ENCODE measurements around the gene NDUFAF8. TPM values are rescaled to one million over a fixed set of nuclear protein-coding genes. Genes with fewer than 3 reads are reported as not detected.

The NDUFAF8 gene
- polyA plus RNA-seq, 1 experiment = 70.8 TPM

GRCh38 chr17:81197831-81198490 is 41.2 kb upstream of the NDUFAF8 start:
- no peak for DNase-seq (ENCODE audit: low read depth)
- TF ChIP-seq, protein P1, sequence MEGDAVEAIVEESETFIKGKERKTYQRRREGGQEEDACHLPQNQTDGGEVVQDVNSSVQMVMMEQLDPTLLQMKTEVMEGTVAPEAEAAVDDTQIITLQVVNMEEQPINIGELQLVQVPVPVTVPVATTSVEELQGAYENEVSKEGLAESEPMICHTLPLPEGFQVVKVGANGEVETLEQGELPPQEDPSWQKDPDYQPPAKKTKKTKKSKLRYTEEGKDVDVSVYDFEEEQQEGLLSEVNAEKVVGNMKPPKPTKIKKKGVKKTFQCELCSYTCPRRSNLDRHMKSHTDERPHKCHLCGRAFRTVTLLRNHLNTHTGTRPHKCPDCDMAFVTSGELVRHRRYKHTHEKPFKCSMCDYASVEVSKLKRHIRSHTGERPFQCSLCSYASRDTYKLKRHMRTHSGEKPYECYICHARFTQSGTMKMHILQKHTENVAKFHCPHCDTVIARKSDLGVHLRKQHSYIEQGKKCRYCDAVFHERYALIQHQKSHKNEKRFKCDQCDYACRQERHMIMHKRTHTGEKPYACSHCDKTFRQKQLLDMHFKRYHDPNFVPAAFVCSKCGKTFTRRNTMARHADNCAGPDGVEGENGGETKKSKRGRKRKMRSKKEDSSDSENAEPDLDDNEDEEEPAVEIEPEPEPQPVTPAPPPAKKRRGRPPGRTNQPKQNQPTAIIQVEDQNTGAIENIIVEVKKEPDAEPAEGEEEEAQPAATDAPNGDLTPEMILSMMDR (IDR thresholded peaks at IDR 0.05; ENCODE audit: insufficient read depth, low read depth, low read length) = no peak
- ChIA-PET POLR2A (no interaction called here), CTCF (interaction anchor here (0.8 to 1.5 kb wide), 3 partner anchors 55 to 226 kb away, joined by 3 to 7 read pairs (median 5); no protein-coding TSS in a partner anchor)
- Histone ChIP-seq H3K27me3 (ENCODE audit: control insufficient read depth, insufficient read depth, low read length) (no peaks in the 10 kb centered on the region), H3K4me3 (ENCODE audit: low read depth, low read length) (no peak overlapping the region), H3K36me3 (ENCODE audit: control insufficient read depth, insufficient read depth, low read length) (peaks cover 4% of the 10 kb centered on the region)

- no peak for DNase-seq (ENCODE audit: low read depth)
- Histone ChIP-seq H3K36me3 (ENCODE audit: control insufficient read depth, insufficient read depth, low read length) (peaks cover 4% of the 10 kb centered on the region), H3K27me3 (ENCODE audit: control insufficient read depth, insufficient read depth, low read length) (no peaks in the 10 kb centered on the region), H3K4me3 (ENCODE audit: low read depth, low read length) (no peak overlapping the region)
- CTCF ChIA-PET = interaction anchor here (1.5 to 4.1 kb wide), 3 partner anchors 56 to 175 kb away, joined by 5 to 26 read pairs (median 7); no protein-coding TSS in a partner anchor
- TF ChIP-seq, protein P1 (IDR thresholded peaks at IDR 0.05; ENCODE audit: insufficient read depth, low read depth, low read length) = no peak
- POLR2A ChIA-PET = no interaction called here
These were observed 40.2 kb upstream of the NDUFAF8 start for GRCh38 chr17:81198826-81199481.

GRCh38 chr17:81199482-81199830 is 39.7 kb upstream of the NDUFAF8 start:
- H3K4me3 ChIP-seq (ENCODE audit: low read depth, low read length) = no peak overlapping the region
- H3K36me3 ChIP-seq (ENCODE audit: control insufficient read depth, insufficient read depth, low read length) = peaks cover 4% of the 10 kb centered on the region
- H3K27me3 ChIP-seq (ENCODE audit: control insufficient read depth, insufficient read depth, low read length) = no peaks in the 10 kb centered on the region
- ChIA-PET CTCF (interaction anchor here (1.9 to 4.1 kb wide), 2 partner anchors 14 to 56 kb away, joined by 5 to 26 read pairs; no protein-coding TSS in a partner anchor), POLR2A (no interaction called here)
- TF ChIP-seq, protein P1 (IDR thresholded peaks at IDR 0.05; ENCODE audit: insufficient read depth, low read depth, low read length) = no peak
- no peak for DNase-seq (ENCODE audit: low read depth)

DNA sequence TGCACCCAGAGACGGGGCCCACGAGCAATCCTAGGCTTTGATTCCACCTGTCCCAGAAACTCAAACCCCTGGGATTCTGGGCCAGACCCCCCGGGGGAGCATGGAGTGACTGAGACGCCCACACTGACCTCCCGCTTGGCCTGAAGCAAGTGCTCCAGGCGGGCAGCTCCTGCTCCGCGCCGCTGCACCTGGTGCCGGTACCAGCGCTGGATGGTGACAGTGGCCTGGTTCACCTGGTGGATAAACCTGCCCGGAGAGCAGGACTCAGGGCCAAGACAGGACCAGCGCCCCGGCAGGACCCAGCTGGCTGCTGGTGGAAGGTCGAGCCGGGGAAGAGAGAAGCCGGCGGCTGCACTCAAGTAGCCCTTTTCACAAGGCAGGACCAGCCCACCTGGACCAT is 38.9 kb upstream of the NDUFAF8 start:
- ChIA-PET CTCF (interaction anchor here (0.8 to 4.1 kb wide), 7 partner anchors 9 to 57 kb away, joined by 3 to 26 read pairs (median 5); no protein-coding TSS in a partner anchor), POLR2A (no interaction called here)
- no peak for DNase-seq (ENCODE audit: low read depth)
- peaks cover 4% of the 10 kb centered on the region for H3K36me3 ChIP-seq (ENCODE audit: control insufficient read depth, insufficient read depth, low read length)
- no peak overlapping the region for H3K4me3 ChIP-seq (ENCODE audit: low read depth, low read length)
- no peaks in the 10 kb centered on the region for H3K27me3 ChIP-seq (ENCODE audit: control insufficient read depth, insufficient read depth, low read length)
- TF ChIP-seq, protein P1 (IDR thresholded peaks at IDR 0.05; ENCODE audit: insufficient read depth, low read depth, low read length) = no peak
